OCI-LY7 (cell line): Measurements from ENCODE around the gene PRKD1. TPM values are rescaled to one million over a fixed set of nuclear protein-coding genes. Genes with fewer than 3 reads are reported as not detected.
"Not testable (repeated sequence)": the region's sequence is repeated elsewhere in the genome, so short reads cannot be mapped to it uniquely, and the experiment has no call there.

Experiments used
- BruUV-seq: library from RNA; stranded (reverse); fragments of 400-500 nt; replicated peaks from 2 replicates; lab custom pipeline; 2021; lab: Mats Ljungman, UMichigan
- CTCF ChIA-PET: fragments of 300-600 bp; sonication (Branson Sonifier 250); formaldehyde crosslinking; loops from one replicate; lab custom pipeline; 2022; ENCODE audit warnings: antibody characterized with exemption; ENCODE audit not compliant: unreplicated experiment; lab: Charles Lee
- POLR2A ChIA-PET: fragments of 300-600 bp; sonication (Branson Sonifier 250); formaldehyde crosslinking; loops from one replicate; lab custom pipeline; 2022; ENCODE audit warnings: antibody characterized with exemption; lab: Charles Lee
- DNase-seq: peaks from one replicate; pipeline ENCODE4 v3.0.0-alpha.2; 2015; ENCODE audit warnings: low spot score
- H2AFZ ChIP-seq: fragments of 200-600 bp; sonication (generic), shearing (Covaris generic); 2 replicates; pipeline ENCODE4 v1.6.1; 2014; ENCODE audit warnings: mild to moderate bottlenecking, antibody characterized with exemption, low read length, moderate library complexity
- H3K27ac ChIP-seq: fragments of 200-600 bp; sonication (generic); 2 replicates; pipeline ENCODE4 v1.5.1; 2014; ENCODE audit warnings: mixed run types, low read depth, mild to moderate bottlenecking, moderate library complexity, low read length, inconsistent platforms; ENCODE audit not compliant: poor library complexity, severe bottlenecking
- H3K36me3 ChIP-seq: fragments of 200-600 bp; sonication (generic); 2 replicates; pipeline ENCODE4 v1.6.1; 2014; ENCODE audit warnings: mild to moderate bottlenecking, antibody characterized with exemption, low read length, moderate library complexity, mixed read lengths; ENCODE audit not compliant: insufficient read depth
- H3K4me1 ChIP-seq: fragments of 200-600 bp; sonication (generic); 2 replicates; pipeline ENCODE4 v1.5.1; 2014; ENCODE audit warnings: mild to moderate bottlenecking, low read length; ENCODE audit not compliant: insufficient read depth, poor library complexity, severe bottlenecking
- H3K4me2 ChIP-seq: fragments of 200-600 bp; sonication (generic); 2 replicates; pipeline ENCODE4 v1.6.1; 2014; ENCODE audit warnings: mild to moderate bottlenecking, low read length
- H3K4me3 ChIP-seq: fragments of 200-600 bp; sonication (generic); 2 replicates; pipeline ENCODE4 v1.5.1; 2014; ENCODE audit warnings: mild to moderate bottlenecking, low read depth, low read length; ENCODE audit not compliant: poor library complexity, severe bottlenecking
- H3K79me2 ChIP-seq: fragments of 200-600 bp; sonication (generic); 2 replicates; pipeline ENCODE4 v1.6.1; 2016; ENCODE audit warnings: low read depth, mild to moderate bottlenecking, low read length, moderate library complexity, mixed read lengths; ENCODE audit not compliant: insufficient read depth
- H3K9me2 ChIP-seq: fragments of 200-600 bp; sonication (generic); 2 replicates; pipeline ENCODE4 v1.6.1; 2016; ENCODE audit warnings: mild to moderate bottlenecking, low read length, mixed read lengths; ENCODE audit not compliant: insufficient read depth
- H3K9me3 ChIP-seq: fragments of 200-600 bp; sonication (generic); 2 replicates; pipeline ENCODE4 v1.6.1; 2014; ENCODE audit warnings: mild to moderate bottlenecking, mixed run types, low read length, mixed read lengths
- H4K20me1 ChIP-seq: fragments of 200-600 bp; sonication (generic); 2 replicates; pipeline ENCODE4 v1.6.1; 2014; ENCODE audit warnings: mild to moderate bottlenecking, antibody characterized with exemption, low read length, moderate library complexity, mixed read lengths; ENCODE audit not compliant: insufficient read depth
- EZH2phosphoT487 ChIP-seq: fragments of 200-600 bp; sonication (generic); IDR thresholded peaks from 2 replicates; pipeline ENCODE4 v1.6.1; 2018; ENCODE audit warnings: low read depth, borderline replicate concordance, mild to moderate bottlenecking, mixed run types, antibody characterized with exemption, low read length, moderate library complexity, mixed read lengths
- intact Hi-C: fragments of 100-400 bp; cut with micrococcal nuclease; formaldehyde crosslinking; loops from one replicate; pipeline ENCODE4 v1.10.0; 2022; ENCODE audit not compliant: unreplicated experiment
- total RNA-seq, 2 experiments: library from RNA; depleted of rRNA in 1 of 2; stranded (reverse); fragments of >200 nt in 1 of 2; shearing (Covaris generic) in 1 of 2; gene quantifications; 2 replicates each; pipeline ENCODE4 v1.2.3, GENCODE V29; 2014 to 2022
- TF ChIP-seq, protein P1 (sequence below): fragments of 200-600 bp; sonication (generic); conservative IDR thresholded peaks from 2 replicates; pipeline ENCODE4 v1.5.1; 2014; ENCODE audit warnings: mild to moderate bottlenecking, antibody characterized with exemption, low read length, moderate library complexity, mixed read lengths

Gene PRKD1
- total RNA-seq, 2 experiments from 2014 or later = not detected

DNA sequence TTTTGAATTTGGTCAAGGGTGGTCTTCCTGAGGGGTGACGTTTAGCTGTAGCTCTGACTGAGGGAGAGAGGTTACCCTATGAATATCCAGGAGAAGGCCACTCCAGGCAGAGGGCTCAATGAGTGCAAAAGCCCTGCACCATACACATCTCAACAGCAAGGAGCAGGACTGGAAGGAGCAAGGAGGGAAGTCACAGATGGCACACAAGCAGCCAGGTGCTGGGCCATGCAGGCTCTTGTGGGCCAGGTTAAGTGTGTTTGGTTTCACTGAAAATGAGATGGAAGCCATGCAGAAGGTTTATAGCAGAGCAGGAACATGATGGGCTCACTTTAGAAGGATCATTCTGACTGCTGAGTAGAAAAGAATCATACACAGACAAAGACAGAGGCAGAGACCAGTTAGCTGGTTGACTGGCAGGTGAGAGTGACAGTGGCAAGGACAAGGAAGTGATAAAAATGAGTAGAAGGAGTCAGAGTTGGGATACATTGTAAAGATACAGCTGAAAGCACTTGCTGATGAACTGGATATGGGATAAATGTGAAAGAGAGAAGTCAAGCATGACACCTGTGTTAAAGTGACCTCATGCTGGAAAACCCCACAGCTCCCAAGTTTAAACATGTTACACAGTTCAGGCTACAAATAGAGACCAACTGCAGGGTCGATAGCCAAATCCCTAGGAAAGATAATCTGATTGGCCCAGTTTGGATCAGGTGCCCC, 81.2 kb downstream of the PRKD1 start:
- DNase-seq = no peak
- no peaks in the 10 kb centered on the region for H3K36me3 ChIP-seq
- no peaks in the 10 kb centered on the region for H3K9me2 ChIP-seq
- intact Hi-C loops = no loop called here
- no peaks in the 10 kb centered on the region for H4K20me1 ChIP-seq
- no TSS peak for BruUV-seq
- H3K4me3 ChIP-seq = no peak overlapping the region
- no peak overlapping the region for H2AFZ ChIP-seq
- CTCF ChIA-PET = no interaction called here
- H3K79me2 ChIP-seq = no peaks in the 10 kb centered on the region
- no peak overlapping the region for H3K4me2 ChIP-seq
- no peaks in the 10 kb centered on the region for H3K4me1 ChIP-seq
- POLR2A ChIA-PET = interaction anchor here (0.5 kb wide), 1 partner anchor 1535 kb away, joined by 3 read pairs; no protein-coding TSS in a partner anchor
- no peak overlapping the region for H3K27ac ChIP-seq
- no peak for TF ChIP-seq EZH2phosphoT487
- TF ChIP-seq, protein P1, sequence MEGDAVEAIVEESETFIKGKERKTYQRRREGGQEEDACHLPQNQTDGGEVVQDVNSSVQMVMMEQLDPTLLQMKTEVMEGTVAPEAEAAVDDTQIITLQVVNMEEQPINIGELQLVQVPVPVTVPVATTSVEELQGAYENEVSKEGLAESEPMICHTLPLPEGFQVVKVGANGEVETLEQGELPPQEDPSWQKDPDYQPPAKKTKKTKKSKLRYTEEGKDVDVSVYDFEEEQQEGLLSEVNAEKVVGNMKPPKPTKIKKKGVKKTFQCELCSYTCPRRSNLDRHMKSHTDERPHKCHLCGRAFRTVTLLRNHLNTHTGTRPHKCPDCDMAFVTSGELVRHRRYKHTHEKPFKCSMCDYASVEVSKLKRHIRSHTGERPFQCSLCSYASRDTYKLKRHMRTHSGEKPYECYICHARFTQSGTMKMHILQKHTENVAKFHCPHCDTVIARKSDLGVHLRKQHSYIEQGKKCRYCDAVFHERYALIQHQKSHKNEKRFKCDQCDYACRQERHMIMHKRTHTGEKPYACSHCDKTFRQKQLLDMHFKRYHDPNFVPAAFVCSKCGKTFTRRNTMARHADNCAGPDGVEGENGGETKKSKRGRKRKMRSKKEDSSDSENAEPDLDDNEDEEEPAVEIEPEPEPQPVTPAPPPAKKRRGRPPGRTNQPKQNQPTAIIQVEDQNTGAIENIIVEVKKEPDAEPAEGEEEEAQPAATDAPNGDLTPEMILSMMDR = no peak
- 0 out of 2 replicates have a peak, but pooled peaks cover 3% of the 10 kb centered on the region for H3K9me3 ChIP-seq

DNA sequence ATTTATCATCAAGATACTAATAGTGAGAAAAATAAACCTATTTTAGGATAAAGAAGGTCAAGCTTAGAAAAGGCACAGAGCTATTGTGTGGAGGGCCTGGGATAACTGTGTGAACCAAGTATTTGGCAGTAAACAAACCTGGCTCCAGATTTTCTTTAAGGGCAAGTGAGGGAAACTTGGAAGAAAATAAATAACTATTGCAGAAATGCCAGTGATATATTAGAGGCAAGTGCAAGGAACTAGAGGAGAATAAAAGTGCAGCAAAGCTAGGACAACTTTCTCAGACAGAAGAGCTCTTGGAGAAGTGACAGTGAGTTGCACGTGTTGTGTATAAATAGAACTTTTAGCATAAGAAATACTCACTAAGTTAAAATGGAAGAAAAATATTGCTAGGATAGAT, 83.7 kb downstream of the PRKD1 start:
- no TSS peak for BruUV-seq
- no peaks in the 10 kb centered on the region for H3K4me1 ChIP-seq
- intact Hi-C loops = no loop called here
- no peaks in the 10 kb centered on the region for H3K79me2 ChIP-seq
- no peaks in the 10 kb centered on the region for H3K9me3 ChIP-seq
- H4K20me1 ChIP-seq = no peaks in the 10 kb centered on the region
- ChIA-PET CTCF (no interaction called here), POLR2A (no interaction called here)
- H3K9me2 ChIP-seq = no peaks in the 10 kb centered on the region
- TF ChIP-seq, protein P1 = no peak
- no peak for TF ChIP-seq EZH2phosphoT487
- H2AFZ ChIP-seq = no peak overlapping the region
- H3K36me3 ChIP-seq = no peaks in the 10 kb centered on the region
- no peak overlapping the region for H3K4me3 ChIP-seq
- no peak overlapping the region for H3K4me2 ChIP-seq
- no peak for DNase-seq
- H3K27ac ChIP-seq = no peak overlapping the region

DNA sequence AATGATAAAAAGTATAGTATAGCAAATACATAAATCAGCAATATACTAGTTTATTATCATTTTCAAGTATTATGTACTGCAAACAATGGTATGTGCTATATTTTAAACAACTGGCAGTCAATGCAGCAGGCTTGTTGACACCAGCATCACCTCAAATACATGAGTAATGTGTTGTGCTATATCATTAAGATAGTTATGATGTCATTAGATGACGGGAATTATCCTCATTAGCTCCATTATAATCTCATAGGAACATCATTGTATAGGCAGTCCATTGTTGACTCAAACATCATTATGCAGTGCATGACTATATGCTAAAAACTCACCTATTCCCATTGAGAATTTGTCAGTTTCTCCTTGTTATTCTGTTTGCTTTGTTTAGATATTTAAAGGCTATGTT, 85.4 kb downstream of the PRKD1 start:
- BruUV-seq = no TSS peak
- H3K79me2 ChIP-seq = no peaks in the 10 kb centered on the region

DNA sequence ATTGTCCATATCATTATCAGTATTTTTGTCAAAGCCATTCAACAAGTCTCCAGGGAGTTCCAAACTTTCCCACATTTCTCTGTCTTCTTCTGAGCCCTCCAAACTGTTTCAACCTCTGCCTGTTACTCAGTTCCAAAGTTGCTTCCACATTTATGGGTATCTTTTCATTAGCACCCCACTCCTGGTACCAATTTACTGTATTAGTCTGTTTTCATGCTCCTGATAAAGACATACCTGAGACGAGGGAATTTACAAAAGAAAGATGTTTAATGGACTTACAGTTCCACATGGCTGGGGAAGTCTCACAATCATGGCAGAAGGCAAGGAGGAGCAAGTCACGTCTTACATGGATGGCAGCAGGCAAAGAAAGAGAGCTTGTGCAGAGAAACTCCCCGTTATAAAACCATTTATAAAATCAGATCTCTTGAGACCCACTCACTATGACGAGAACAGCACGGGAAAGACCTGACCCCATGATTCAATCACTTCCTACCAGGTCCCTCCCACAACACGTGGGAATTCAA, 87.2 kb downstream of the PRKD1 start:
- intact Hi-C loops = not testable (repeated sequence)

More for the DNA sequence above, 85.4 kb downstream of the PRKD1 start:
- H4K20me1 ChIP-seq = no peaks in the 10 kb centered on the region
- H3K36me3 ChIP-seq = no peaks in the 10 kb centered on the region
- no peak for DNase-seq
- H3K4me3 ChIP-seq = no peak overlapping the region
- no peak overlapping the region for H2AFZ ChIP-seq
- ChIA-PET CTCF (no interaction called here), POLR2A (no interaction called here)
- no peaks in the 10 kb centered on the region for H3K9me3 ChIP-seq
- H3K4me2 ChIP-seq = no peak overlapping the region
- no peak overlapping the region for H3K27ac ChIP-seq
- H3K9me2 ChIP-seq = no peaks in the 10 kb centered on the region
- no peaks in the 10 kb centered on the region for H3K4me1 ChIP-seq
- TF ChIP-seq, protein P1 = no peak
- no peak for TF ChIP-seq EZH2phosphoT487
- intact Hi-C loops = no loop called here

More for the DNA sequence above, 87.2 kb downstream of the PRKD1 start:
- POLR2A ChIA-PET, H3K9me2 ChIP-seq, H3K79me2 ChIP-seq, H3K4me2 ChIP-seq, H3K36me3 ChIP-seq, H3K4me1 ChIP-seq, H3K4me3 ChIP-seq, H4K20me1 ChIP-seq, H3K9me3 ChIP-seq, BruUV-seq, H3K27ac ChIP-seq, H2AFZ ChIP-seq, DNase-seq, CTCF ChIA-PET: not testable (repeated sequence)
